Stimulated activated CD4-positive, alpha-beta T cell treated with anti-CD3 and anti-CD28 coated beads, Interleukin-15, amount 100 ng/mL, for 1 hour (primary cell): ENCODE measurements around the gene AIPL1.
A peak's percentile ranks its signal among the peaks of the same experiment; 100 is the strongest.

Source experiments
- DNase-seq, 2 donors: peaks; one replicate each; pipeline ENCODE4 v3.0.0-alpha.2; 2020; ENCODE audit warnings: low read depth in 1 of 2, low spot score in 1 of 2

The AIPL1 gene

DNA sequence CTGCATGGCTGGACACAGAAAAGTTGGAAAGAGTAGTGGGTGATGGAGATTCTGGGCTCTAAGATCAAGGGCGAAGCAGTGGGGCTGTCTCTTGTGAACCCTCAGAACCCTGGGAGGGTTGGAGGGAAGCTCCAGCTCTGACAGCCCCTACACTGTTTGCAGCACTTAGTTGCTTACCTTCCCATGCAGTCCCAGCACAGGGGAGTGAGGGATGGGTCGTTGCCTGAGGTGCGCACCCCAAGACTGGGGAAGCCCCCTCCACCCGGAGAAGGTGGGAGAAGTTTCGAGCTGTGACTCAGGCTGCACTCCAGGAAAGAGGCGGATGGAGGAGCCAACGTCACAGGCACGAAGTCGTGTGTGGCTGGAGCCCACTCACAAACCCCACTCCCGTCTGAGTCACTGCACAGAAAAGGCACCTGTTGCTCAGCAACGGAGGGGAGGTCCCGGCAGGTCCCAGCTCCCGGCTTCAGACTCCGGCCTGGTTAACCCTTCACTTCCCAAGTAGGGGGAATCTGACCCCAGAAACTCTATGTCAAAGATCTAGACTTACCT lies 60.1 kb downstream of the AIPL1 start:
- DNase-seq, result peak in 1 of 2 donors; percentile 37

DNA sequence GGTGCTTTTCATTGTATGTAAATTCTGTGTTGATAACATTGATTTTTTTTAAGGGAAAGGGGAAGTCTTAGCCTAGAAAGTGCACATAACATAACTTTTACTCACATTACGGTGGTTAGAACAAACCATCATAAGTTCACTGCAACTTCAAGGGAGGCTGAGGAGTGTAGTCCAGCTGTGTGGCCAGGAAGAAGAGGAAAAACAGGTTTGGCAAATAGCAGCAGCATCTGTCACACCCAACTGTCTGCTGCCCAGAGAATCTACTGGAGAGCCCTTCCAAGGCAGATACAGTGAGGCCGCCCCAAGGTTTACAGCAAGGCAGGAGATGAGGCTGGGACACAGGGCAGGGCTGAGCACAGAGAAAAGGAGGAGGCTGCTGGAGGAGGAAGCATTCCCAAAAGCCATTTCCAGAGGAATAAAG lies 60.6 kb downstream of the AIPL1 start:
- no peak for DNase-seq
